HG02763 (cell line): ENCODE results near the gene ATN1.

ENCODE experiments used
- ATAC-seq: cut with Tn5 transposase; IDR thresholded peaks from one replicate; pipeline ENCODE4 v1.9.1; 2021; ENCODE audit warnings: mild to moderate bottlenecking, moderate library complexity; ENCODE audit not compliant: unreplicated experiment

The ATN1 gene

DNA sequence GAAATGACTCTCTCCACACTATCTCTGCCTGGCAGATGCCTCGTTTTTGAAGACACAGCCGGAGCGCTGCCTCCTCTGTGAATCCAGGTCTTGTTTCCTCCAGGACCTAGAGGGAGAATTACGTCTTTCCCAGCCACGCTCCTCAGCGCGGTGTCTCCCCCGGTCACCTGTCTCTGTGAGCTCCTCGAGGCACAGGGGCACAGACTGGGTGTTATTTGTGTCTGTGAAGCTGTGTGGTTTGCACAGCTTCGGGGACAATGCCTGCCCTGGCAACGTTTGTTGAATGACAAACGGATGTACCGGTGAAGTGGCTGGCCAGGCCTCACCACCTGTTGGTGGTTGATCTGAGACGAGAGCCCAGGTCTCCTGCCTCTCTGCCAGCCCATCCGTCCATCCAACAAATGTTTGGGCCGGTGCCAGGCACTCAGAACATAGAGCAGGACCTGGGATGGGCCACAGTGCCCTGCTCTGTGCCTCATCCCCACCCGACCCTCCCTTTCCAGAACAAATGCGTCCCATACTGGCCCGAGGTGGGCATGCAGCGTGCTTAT, 29.5 kb downstream of the ATN1 start:
- no peak for ATAC-seq

DNA sequence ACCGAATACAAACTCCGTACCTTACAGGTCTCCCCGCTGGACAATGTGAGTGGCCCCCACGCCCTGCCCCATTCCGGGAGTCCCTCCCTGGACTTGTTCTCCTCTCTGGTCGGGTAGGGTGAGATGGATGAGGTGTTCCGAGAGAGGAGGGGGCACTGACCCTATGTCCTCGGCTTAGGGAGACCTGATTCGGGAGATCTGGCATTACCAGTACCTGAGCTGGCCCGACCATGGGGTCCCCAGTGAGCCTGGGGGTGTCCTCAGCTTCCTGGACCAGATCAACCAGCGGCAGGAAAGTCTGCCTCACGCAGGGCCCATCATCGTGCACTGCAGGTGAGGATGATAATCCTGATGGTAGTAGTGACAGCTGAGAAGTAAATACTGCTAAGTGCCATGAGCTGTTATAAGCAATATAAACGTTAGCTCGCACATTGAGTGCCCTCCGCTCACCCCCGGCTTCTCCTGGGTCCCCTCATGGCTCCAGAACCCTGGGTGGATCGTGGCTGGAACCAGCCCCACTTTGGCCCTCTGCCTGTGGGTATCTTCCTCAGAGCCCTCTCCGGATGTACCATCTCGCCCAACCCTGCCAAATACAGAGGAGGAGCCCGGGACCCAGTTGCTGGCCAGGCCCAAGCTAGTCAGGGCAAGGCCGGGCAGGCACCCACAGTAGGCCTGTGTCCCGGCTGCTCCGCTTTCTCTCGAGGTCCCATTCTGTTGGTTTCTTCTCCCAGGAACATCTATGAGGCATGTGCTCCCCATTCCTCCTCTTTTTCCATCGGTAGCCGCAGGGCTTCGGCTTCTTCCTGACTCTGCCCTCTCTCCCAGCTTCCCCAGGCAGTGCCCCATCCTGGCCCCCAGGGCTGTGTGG, 30.2 kb downstream of the ATN1 start:
- no peak for ATAC-seq

DNA sequence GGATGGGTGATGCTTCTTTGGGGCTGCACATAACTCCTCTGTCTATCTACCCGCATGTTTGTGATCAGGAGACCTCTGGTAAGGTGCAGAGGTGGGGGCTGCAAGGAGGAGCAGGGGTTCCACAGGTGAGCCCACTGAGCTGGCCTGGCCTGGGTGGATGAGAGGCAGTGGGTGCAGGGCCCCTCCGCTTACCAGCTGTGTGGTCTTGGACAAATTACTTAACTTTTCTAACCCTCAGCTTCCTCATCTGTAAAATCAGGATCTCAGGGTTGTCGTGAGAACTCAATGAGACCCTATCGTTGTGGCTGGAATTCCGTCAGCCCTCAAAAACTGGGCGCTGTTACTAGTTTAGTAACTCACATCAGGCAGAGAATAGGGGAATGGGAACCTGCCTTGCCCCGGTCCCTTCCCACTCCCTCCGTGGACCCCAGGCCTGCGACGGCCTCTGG, 30.9 kb downstream of the ATN1 start:
- ATAC-seq = no peak

DNA sequence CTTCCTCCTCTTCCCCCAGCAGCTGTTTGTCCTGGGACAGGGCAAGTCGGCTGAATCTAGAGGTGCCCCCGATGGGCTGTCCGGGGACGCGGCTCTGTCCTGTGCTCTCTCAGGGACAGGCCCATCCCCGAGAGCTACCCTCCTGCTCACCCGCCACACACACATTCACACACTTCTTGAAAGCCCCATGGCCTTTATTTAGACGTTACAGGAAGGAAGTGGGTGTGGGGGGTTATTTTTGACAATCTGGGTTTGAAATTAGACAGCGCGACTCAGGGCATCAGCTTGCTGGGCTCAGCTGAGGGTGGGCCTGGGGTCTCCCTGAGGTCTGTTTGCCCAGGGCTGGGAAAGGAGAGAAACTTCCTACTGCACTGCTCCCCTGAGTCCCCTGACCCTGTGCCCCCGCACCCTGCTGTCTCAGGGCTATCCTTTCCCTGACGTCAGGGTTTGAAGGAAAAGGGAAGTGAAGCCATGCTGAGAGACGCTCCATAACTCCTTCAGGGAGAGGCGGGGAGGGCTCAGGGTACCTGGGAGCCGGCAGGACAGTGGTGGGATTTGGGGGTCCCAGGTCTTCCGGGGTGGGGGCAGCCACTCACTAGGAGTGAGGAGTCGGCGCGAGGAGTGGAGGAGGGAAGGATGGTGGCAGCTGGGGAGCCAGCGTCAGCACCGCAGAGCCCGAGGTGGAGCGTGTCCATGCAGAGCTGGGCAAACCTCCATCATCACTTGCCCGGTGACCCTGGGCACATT, 31.5 kb downstream of the ATN1 start:
- peak; percentile 43 for ATAC-seq

DNA sequence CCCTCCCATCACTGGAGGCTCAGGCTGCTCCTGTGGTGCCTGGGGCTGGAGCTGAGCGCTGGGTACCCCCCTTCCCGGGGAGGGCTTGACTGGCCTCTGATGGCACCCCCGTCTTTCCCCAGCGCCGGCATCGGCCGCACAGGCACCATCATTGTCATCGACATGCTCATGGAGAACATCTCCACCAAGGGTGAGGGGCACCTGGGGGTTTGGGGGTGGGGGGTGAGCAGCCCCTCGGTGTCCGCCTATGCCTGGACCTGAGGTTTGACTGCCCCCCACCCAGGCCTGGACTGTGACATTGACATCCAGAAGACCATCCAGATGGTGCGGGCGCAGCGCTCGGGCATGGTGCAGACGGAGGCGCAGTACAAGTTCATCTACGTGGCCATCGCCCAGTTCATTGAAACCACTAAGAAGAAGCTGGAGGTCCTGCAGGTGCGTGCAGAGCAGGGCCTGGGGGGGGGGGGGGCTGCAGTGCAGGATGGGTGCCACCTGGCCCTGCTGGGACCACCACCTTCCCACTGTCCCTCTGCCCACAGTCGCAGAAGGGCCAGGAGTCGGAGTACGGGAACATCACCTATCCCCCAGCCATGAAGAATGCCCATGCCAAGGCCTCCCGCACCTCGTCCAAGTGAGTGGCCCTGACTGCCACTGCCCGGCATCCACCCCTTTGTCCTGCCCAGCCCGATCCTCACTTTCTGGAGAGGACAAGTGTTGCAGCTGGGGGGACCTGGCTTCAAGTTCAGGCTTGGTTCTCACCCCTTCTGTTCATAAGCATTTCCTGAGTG, 32.2 kb downstream of the ATN1 start:
- ATAC-seq = no peak

DNA sequence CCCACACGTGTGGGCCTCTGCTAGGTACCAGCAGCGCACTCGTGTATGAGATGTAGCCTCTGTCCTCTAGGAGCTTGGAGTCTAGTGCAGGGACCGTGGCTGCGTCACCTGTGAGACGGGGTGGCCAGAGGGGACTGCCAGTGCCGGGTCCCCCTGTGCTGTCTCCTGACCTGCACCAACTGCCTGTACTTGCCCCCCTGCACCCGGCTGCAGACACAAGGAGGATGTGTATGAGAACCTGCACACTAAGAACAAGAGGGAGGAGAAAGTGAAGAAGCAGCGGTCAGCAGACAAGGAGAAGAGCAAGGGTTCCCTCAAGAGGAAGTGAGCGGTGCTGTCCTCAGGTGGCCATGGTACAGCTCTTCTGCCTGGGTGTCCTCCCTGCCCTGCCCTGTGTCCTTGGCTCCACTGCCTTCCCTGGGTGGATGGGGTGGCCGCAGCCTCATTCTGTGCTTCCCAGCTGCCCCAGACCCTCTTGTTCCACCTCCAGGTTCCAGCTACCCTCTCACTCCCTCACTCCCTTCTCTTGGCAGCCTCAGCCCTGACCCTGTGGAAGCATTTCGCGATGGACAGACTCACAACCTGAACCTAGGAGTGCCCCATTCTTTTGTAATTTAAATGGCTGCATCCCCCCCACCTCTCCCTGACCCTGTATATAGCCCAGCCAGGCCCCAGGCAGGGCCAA, 33.0 kb downstream of the ATN1 start:
- no peak for ATAC-seq

DNA sequence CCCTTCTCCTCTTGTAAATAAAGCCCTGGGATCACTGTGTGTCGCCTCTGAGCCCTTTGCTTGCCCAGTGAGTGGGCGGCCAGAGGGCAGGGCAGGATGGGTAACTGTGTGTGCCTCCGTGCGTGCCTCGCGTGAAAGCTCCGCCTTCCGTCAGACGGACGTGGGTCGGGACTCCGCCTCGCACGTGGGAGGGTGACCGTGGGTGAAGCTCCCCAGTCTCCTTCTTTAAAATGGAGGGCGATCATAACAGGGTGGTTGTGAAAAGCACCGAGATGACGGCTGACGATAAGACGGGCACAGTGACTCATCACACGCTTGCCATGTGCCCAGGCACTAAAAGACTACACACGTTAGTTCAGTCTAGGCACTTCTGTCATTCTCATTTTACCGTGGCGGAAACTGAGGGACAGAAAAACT, 33.5 kb downstream of the ATN1 start:
- ATAC-seq = no peak

DNA sequence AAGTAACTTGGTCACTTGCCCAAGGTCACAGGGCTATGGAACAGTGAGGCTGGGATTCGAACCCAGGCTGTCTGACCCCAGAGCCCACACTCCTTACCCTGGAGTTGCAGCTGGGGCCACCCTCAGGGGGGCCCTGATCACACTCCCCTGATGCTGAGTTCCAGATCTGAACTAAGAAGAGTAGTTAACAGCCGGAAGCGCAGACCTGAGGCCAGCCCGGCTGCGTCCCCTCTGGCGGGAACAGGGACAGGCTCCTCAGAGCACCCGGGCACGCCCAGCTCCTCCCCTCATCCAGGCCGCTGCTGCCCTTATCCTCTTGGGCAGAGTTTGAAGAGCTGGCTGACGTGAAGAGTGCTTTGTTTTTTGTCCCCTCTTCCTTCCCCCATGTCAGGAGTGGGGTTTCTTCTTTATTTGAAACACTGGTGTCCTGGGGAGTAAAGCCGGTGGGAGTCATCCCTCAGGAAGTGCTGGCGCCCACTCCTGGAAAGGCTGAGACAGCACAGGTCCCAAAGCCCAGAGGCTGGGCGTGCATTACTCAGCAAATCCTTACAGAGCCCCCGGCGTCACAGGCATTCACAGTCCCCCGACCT, 34.0 kb downstream of the ATN1 start:
- no peak for ATAC-seq

DNA sequence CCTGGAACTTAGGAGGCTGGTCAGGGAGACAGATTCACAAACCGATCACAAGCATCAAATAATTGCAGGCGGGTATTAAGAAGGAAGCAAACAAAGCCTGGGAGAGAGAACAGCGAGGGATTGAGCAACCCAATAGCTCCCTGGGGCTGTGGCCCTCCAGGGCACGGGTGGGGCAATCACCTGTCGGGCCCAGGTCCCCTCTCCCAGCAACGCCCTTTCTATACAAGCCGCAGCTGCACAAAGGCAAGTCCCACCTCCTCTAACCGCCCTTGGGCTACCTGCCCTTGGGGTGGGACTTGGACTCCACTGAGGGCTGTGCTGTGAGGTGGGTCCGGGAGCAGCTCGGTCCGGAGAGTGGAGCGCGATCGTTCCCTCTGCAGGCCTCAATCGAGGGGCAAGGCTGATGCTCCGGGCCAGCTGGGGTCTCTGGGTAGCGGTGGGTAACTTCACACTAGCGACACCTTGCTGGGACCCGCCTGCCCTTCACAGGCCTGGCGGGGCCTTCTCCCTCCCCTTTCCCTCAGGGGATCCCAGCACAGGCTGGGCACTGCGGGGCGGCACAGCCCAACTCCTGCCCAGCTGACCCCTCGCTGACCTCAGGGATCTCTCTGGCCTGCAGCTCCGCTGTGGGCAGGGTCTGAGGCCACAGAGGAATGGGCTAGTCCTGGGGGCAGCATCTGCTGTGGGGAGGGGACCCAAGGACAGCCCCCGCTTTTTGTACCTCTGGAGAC, 34.7 kb downstream of the ATN1 start:
- ATAC-seq = no peak

DNA sequence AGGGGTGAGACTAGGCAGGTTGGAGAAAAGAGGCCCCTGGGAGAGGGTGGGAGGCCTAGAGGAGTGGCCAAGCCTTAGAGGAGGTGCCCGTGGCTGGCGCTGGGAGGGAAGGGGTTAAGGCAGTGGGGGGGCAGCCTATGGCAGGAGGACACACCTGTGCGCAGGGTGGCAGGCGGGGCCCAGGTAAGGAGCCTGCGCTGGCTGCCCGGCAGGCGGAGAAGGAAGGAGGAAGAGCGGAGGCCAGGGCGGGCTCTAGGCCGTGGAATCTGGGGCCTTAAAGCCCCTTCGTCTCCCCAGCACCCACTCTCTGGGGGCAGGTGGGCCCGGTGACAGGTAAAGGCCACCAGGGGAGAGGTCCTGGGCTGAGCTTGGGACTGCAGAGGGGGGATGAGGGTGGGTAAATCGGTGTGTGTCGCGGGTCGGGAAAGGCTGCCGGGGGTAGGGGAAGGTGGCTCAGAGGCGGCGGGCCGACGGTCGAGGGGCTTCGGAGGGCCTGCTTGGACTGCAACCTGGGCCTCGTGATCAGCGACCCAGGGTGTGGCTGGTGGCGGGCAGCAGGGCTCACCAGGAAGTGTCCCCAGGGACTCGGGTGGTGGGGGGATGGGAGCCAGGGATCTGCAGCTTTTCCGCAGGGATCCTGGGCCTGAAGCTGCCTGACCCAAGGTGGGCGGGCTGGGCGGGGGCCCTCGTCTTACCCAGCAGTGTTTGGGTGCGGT, 35.4 kb downstream of the ATN1 start:
- ATAC-seq = no peak

DNA sequence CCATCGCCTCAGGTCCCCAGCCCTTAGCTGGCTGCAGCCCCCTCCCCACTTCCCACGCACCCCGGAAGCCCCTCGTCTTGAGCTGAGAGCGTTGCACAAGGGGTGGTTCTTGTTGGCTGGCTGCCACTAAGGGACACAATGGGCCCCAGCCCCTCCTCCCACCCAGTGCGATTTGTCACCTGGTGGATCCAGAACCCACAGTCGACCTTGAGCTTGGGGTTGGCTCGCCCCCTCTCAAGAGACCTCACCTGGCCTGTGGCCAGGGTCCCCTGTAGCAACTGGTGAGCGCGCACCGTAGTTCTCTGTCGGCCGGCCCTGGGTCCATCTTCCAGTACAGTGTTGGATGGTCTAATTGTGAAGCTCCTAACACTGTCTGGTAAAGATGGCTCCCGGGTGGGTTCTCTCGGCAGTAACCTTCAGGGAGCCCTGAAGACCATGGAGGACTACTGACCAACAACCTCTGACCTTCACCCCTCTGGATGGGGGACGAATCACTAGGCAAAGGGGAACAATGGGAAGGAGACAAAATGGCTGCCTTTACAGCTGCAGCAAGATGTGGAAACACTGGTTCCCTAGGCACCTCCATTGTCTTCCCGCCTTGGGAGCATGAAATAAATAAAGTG, 36.1 kb downstream of the ATN1 start:
- no peak for ATAC-seq

DNA sequence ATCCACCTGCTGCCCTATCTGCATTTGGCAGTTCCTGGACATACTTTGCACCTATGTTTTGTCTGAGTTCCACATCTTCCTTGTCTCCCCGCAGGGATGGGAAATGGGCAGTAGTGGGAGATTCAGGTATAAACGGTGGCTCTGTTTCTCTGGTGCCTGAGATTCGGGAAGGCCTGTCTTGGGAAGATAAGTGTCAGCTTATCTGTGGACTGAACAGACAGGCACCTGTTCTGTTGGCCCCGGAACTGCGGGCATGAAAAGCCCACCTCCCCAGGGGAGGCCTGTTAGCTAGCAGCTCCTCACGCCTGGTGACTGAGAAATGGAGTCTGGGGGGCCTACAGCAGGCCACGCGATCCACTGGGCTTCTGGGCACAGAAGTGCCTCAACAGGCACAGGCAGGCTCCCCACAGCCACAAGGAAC, 36.9 kb downstream of the ATN1 start:
- ATAC-seq = no peak

DNA sequence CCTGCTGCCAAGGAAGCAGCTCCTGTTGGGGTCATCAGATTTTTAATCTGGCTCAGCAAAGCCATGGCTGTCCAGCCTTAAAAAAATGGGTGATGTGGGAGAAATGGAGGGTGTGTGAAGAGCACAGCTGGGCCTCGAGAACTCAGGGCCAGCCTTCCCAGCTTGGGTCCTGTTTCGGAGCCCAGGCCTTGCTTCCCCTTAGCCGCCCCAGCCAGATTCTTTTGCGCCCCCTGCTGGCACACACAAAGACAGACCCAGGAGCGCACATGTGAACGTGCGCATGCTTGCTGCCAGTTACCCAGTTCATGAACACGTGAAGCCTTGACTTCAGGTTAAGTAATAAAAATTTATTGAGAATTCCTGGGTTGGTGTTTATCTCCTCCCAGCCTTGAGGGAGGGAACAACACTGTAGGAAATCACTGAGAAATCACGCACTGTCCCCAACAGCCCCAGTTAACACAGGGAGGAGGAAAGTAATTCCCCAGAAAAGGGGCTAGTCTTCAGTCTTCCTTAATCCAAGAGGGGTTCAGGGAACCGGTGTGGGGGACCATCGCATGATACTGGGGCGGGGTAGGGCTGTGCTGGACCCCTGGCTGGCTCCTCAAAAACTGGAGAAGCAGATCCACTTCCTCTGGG, 37.4 kb downstream of the ATN1 start:
- ATAC-seq = no peak

DNA sequence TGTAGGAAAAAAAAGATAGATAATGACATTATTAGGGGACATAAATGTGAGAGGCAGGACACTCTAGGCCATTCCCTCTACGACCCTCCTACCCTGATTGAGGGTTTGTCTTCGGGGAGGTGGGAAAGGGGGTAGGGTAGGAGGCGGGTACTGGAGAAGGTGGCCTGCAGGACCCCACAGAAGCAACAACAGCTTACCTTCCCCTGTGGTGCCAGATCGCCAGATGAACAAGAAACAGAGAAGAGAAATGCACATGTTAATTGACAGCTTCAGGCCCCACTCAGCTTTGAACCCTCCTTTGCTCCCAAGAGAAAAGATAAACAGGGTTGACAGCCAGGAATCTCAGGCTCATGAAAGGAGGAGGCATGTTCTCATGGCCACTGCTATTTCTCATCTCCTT, 38.0 kb downstream of the ATN1 start:
- no peak for ATAC-seq

DNA sequence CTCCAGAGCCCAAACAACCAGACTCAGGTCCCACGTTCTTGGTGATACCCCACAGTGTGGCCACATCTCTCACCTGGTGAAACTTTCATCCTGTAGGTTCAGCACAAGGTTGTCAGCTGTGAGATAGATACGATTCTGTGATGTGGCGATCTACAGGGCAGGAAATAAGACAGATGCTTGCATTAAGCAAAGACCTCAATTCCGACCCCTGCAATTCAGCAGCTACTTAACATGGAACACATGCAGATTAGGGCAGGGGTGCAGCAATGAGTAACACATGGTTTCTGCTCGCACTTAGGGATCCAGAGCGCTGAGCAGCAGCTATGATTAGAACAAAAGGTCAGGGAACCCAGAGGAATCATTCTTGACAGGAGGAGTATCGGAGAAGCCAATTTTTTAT, 38.6 kb downstream of the ATN1 start:
- no peak for ATAC-seq

DNA sequence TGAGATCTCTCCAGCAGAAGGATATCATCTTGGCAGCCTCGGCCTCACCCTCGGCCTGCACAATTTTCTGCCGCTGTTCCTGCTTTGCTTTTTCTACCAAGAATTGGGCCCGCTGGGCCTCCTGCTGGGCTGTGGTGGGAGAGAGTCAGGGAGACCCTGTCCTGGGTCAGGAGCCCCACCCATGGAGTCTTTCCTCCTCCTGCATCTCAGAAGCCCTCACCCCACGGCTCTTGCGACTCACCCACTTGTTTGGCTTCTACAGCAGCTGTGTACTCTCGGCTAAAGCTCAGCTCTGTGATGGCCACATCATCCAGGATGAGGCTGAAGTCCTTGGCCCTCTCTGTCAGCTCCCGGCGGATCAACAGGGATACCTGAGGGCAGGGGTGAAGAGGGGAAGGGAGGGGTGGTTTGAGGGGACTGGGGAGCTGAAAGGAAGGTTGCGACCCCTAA, 39.9 kb downstream of the ATN1 start:
- ATAC-seq = no peak

DNA sequence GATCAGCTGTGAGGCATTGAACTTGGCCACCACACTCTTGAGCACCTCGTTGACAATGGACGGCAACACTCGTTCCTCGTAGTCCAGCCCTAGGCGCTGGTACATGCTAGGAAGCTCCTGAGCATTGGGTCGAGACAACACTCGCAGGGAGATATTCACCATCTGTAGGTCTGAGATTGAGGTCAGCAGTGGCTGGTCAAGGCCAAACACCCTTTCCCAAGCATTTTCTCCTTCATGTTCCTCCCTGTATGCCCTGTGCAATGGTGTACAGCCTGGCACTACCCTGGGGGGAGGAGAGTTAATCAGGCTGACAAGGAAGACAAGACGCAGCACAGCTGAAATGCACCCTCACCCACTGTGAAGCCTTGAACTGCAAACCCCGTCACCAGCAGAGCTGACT, 40.7 kb downstream of the ATN1 start:
- no peak for ATAC-seq

DNA sequence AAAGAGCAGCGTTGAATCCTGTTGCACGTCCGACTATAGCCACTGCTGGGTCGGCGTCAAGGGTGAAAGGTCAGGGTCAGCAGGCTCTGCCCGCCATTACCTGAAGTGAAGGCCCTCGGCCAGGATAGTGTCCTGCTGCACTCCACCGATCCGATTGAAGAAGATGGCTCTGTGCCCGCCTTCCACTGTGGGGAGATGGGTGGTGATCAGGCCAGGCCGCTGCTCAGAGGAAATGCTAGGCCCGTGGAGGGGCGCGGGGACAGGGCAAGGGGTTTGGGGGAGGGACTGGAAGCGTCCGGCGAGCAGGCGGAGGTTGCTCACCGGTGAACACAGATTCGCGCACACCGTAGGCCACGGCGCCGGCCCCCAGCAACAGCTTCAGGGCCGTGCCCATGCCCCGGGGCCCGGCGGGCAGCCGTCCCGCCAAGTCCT, 42.4 kb downstream of the ATN1 start:
- peak; percentile 21 for ATAC-seq
